Peyer's patch (tissue), 4 donors: ENCODE results near the gene PCK1.

Experiments
- CTCF ChIP-seq, 6 experiments: fragments of 450-650 bp in 4 of 6; fragments of 200-600 bp in 2 of 6; sonication (generic) in 1 of 6; IDR thresholded peaks; one replicate each; pipeline ENCODE4 v1.5.1; 2017 to 2019; ENCODE audit warnings: antibody characterized with exemption in 6 of 6, mild to moderate bottlenecking in 3 of 6, moderate library complexity in 1 of 6
- POLR2A ChIP-seq, 2 donors: fragments of 450-650 bp; IDR thresholded peaks; one replicate each; pipeline ENCODE4 v1.5.1; 2017; ENCODE audit warnings: antibody characterized with exemption in 2 of 2, mild to moderate bottlenecking in 2 of 2, moderate library complexity in 2 of 2

GRCh38 chr20:57561356-57562279 is 708 bp downstream of the PCK1 start:
- no peak for TF ChIP-seq CTCF (IDR thresholded peaks at IDR 0.05)
- TF ChIP-seq POLR2A (IDR thresholded peaks at IDR 0.05) = no peak
